Loucy (cell line): ENCODE results near the gene CEMIP2.
"Not testable (repeated sequence)": the region's sequence is repeated elsewhere in the genome, so short reads cannot be mapped to it uniquely, and the experiment has no call there.

Source experiments
- H2AFZ ChIP-seq: fragments of 200-600 bp; sonication (generic); 2 replicates; pipeline ENCODE4 v1.6.0; 2016; ENCODE audit warnings: antibody characterized with exemption, mild to moderate bottlenecking, low read length, moderate library complexity
- H3F3A ChIP-seq: fragments of 200-600 bp; 2 replicates; pipeline ENCODE4 v1.6.0; 2016; ENCODE audit warnings: antibody characterized with exemption, low read depth, mild to moderate bottlenecking
- H3K27me3 ChIP-seq: fragments of 200-600 bp; sonication (generic); 2 replicates; pipeline ENCODE4 v1.6.1; 2014; ENCODE audit warnings: low read length, mild to moderate bottlenecking; ENCODE audit not compliant: insufficient read depth, poor library complexity, severe bottlenecking
- H3K36me3 ChIP-seq: fragments of 200-600 bp; sonication (generic); 2 replicates; pipeline ENCODE4 v1.6.1; 2016; ENCODE audit warnings: low read length; ENCODE audit not compliant: insufficient read depth
- H3K4me1 ChIP-seq: fragments of 200-600 bp; sonication (generic); 2 replicates; pipeline ENCODE4 v1.5.1; 2014; ENCODE audit warnings: low read length, mild to moderate bottlenecking; ENCODE audit not compliant: insufficient read depth, poor library complexity, severe bottlenecking
- H3K4me2 ChIP-seq: fragments of 200-600 bp; sonication (generic); 2 replicates; pipeline ENCODE4 v1.6.0; 2014; ENCODE audit warnings: antibody characterized with exemption, low read length, low read depth, mild to moderate bottlenecking; ENCODE audit not compliant: poor library complexity, severe bottlenecking
- H3K4me3 ChIP-seq: fragments of 200-600 bp; sonication (generic); 2 replicates; pipeline ENCODE4 v1.5.1; 2014; ENCODE audit warnings: low read length, mild to moderate bottlenecking, mixed read lengths; ENCODE audit not compliant: poor library complexity, severe bottlenecking
- H3K79me2 ChIP-seq: fragments of 200-600 bp; sonication (generic); 2 replicates; pipeline ENCODE4 v1.6.1; 2014; ENCODE audit warnings: low read length; ENCODE audit not compliant: insufficient read depth
- H3K9ac ChIP-seq: fragments of 200-600 bp; sonication (generic); 2 replicates; pipeline ENCODE4 v1.6.0; 2014; ENCODE audit warnings: mild to moderate bottlenecking, low read depth, low read length, moderate library complexity; ENCODE audit not compliant: poor library complexity, severe bottlenecking
- H3K9me2 ChIP-seq: fragments of 200-600 bp; sonication (generic); replicated peaks from 2 replicates; pipeline ENCODE4 v1.6.1; 2016; ENCODE audit warnings: low read depth, low read length, mixed read lengths
- H3K9me3 ChIP-seq: fragments of 200-600 bp; sonication (generic); 2 replicates; pipeline ENCODE4 v1.6.1; 2014; ENCODE audit warnings: mild to moderate bottlenecking, antibody characterized with exemption, low read length, low read depth; ENCODE audit not compliant: insufficient read depth
- H4K20me1 ChIP-seq: fragments of 200-600 bp; sonication (generic); 2 replicates; pipeline ENCODE4 v1.6.0; 2014; ENCODE audit warnings: antibody characterized with exemption, low read length, mild to moderate bottlenecking; ENCODE audit not compliant: insufficient read depth, poor library complexity, severe bottlenecking
- EZH2phosphoT487 ChIP-seq: fragments of 200-600 bp; IDR thresholded peaks from 2 replicates; pipeline ENCODE4 v1.6.1; 2018; ENCODE audit warnings: antibody characterized with exemption, mild to moderate bottlenecking, moderate library complexity, borderline replicate concordance
- TF ChIP-seq, protein P1 (sequence below): fragments of 200-600 bp; sonication (generic); conservative IDR thresholded peaks from 2 replicates; pipeline ENCODE4 v1.5.1; 2014; ENCODE audit warnings: mild to moderate bottlenecking, antibody characterized with exemption, low read length

The CEMIP2 gene

DNA sequence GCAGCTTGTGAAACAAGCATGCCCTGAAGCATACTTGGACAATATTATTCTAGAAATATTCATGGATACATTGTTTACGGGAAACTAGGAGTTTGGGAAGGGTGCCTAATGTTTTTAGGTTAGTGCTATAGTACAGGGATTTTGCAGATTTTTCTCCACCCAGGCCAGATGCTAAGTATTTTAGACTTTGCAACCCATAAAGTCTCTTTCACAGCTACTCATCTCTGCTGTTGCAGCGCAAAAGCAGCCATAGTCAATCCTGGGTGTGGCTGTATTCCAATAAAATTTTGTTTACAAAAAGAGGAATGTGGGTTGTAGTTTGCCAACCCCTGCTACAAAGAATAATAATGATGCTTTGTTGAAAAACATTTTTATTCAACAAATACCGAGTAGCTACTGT lies 106.2 kb downstream of the CEMIP2 start:
- Histone ChIP-seq H3K36me3 (no peaks in the 10 kb centered on the region), H3K9me2 (no peaks in the 10 kb centered on the region), H4K20me1 (no peaks in the 10 kb centered on the region), H3K4me3 (no peak overlapping the region), H3F3A (no peaks in the 10 kb centered on the region), H3K4me1 (no peaks in the 10 kb centered on the region), H3K9me3 (no peaks in the 10 kb centered on the region), H3K4me2 (no peak overlapping the region), H3K9ac (no peak overlapping the region), H3K27me3 (no peaks in the 10 kb centered on the region), H2AFZ (no peak overlapping the region), H3K79me2 (no peaks in the 10 kb centered on the region)
- TF ChIP-seq EZH2phosphoT487 = no peak
- TF ChIP-seq, protein P1, sequence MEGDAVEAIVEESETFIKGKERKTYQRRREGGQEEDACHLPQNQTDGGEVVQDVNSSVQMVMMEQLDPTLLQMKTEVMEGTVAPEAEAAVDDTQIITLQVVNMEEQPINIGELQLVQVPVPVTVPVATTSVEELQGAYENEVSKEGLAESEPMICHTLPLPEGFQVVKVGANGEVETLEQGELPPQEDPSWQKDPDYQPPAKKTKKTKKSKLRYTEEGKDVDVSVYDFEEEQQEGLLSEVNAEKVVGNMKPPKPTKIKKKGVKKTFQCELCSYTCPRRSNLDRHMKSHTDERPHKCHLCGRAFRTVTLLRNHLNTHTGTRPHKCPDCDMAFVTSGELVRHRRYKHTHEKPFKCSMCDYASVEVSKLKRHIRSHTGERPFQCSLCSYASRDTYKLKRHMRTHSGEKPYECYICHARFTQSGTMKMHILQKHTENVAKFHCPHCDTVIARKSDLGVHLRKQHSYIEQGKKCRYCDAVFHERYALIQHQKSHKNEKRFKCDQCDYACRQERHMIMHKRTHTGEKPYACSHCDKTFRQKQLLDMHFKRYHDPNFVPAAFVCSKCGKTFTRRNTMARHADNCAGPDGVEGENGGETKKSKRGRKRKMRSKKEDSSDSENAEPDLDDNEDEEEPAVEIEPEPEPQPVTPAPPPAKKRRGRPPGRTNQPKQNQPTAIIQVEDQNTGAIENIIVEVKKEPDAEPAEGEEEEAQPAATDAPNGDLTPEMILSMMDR = no peak

DNA sequence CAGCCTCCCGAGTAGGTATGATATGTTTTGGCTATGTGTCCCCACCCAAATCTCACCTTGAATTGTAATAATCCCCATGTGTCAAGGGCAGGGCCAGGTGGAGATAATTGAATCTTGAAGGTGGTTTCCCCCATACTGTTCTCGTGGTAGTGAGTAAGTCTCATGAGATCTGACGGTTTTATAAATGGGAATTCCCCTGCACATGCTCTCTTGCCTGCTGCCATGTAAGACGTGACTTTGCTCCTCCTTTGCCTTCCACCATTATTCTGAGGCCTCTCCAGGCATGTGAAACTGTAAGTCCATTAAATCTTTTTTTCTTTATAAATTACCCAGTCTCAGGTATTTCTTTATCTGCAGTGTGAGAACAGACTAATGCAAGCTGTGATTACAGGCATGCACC lies 111.0 kb downstream of the CEMIP2 start:
- H3F3A ChIP-seq, H3K79me2 ChIP-seq, H3K9me2 ChIP-seq, H3K4me3 ChIP-seq, H3K27me3 ChIP-seq, H4K20me1 ChIP-seq, H3K4me2 ChIP-seq, H3K9ac ChIP-seq, H3K4me1 ChIP-seq, H3K36me3 ChIP-seq, H2AFZ ChIP-seq, H3K9me3 ChIP-seq: not testable (repeated sequence)

DNA sequence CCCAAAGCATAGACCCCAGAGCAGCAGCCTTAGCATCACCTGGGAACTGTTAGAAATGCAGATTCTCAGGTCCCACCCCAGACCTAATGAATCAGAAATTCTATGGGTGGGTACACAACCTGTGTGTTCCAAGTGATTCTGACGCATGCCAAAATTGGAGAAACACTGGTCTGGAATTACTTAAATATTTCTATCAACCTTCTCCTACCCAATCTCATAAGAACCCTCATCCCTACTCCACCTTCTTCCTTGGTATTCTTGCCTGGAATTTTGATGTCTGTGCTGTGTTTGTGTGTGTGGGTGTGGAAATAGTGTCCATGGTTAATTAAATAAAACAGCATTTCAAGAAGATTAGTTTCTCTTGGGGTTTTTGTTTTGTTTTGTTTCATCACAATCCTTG lies 111.8 kb downstream of the CEMIP2 start:
- no peak for TF ChIP-seq EZH2phosphoT487
- TF ChIP-seq, protein P1 = no peak

DNA sequence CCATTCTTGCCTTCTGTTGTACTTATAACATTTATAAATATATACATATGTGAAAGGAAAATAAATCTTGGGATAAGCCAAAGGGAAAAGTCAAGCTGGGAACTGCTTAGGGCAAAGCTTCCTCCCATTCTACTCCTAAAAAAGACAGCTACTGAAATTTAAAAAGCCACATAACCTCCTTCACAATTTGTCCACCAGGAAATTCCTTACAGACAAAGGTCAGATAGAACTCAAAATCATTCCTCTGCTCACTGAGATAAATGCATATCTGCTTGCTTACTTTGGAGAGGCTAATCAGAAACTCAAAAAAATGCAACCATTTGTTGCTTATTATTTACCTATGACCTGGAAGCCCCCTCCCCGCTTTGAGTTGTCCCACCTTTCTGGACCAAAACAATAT lies 112.5 kb downstream of the CEMIP2 start:
- TF ChIP-seq EZH2phosphoT487 = no peak
- TF ChIP-seq, protein P1 = no peak
- H3K4me2 ChIP-seq = no peak overlapping the region

More for the DNA sequence above, 111.8 kb downstream of the CEMIP2 start:
- Histone ChIP-seq H3K9ac (no peak overlapping the region), H3K4me3 (no peak overlapping the region), H3K4me1 (peaks cover 4% of the 10 kb centered on the region), H2AFZ (no peak overlapping the region), H3K4me2 (no peak overlapping the region), H3K79me2 (no peaks in the 10 kb centered on the region), H3K27me3 (no peaks in the 10 kb centered on the region), H3K9me3 (no peaks in the 10 kb centered on the region), H4K20me1 (no peaks in the 10 kb centered on the region), H3K9me2 (no peaks in the 10 kb centered on the region), H3F3A (no peaks in the 10 kb centered on the region), H3K36me3 (no peaks in the 10 kb centered on the region)

More for the DNA sequence above, 112.5 kb downstream of the CEMIP2 start:
- no peaks in the 10 kb centered on the region for H3F3A ChIP-seq
- H3K27me3 ChIP-seq = no peaks in the 10 kb centered on the region
- H3K36me3 ChIP-seq = no peaks in the 10 kb centered on the region
- H4K20me1 ChIP-seq = no peaks in the 10 kb centered on the region
- no peaks in the 10 kb centered on the region for H3K9me3 ChIP-seq
- H3K79me2 ChIP-seq = no peaks in the 10 kb centered on the region
- no peak overlapping the region for H3K4me3 ChIP-seq
- H3K9ac ChIP-seq = no peak overlapping the region
- H3K4me1 ChIP-seq = peaks cover 4% of the 10 kb centered on the region
- no peaks in the 10 kb centered on the region for H3K9me2 ChIP-seq
- no peak overlapping the region for H2AFZ ChIP-seq
